Measurements from ENCODE around the gene MAGEB18.

MAGEB18 gene

GRCh38 chrX:26138274-26138673 lies at the start of gene MAGEB18:
Gene MAGEB18, plus strand, starts transcription at chrX:26138343. Its CDS starts 643 bp downstream, at chrX:26138986.
- TF ChIP-seq, protein P1, sequence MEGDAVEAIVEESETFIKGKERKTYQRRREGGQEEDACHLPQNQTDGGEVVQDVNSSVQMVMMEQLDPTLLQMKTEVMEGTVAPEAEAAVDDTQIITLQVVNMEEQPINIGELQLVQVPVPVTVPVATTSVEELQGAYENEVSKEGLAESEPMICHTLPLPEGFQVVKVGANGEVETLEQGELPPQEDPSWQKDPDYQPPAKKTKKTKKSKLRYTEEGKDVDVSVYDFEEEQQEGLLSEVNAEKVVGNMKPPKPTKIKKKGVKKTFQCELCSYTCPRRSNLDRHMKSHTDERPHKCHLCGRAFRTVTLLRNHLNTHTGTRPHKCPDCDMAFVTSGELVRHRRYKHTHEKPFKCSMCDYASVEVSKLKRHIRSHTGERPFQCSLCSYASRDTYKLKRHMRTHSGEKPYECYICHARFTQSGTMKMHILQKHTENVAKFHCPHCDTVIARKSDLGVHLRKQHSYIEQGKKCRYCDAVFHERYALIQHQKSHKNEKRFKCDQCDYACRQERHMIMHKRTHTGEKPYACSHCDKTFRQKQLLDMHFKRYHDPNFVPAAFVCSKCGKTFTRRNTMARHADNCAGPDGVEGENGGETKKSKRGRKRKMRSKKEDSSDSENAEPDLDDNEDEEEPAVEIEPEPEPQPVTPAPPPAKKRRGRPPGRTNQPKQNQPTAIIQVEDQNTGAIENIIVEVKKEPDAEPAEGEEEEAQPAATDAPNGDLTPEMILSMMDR (IDR thresholded peaks at IDR 0.05; ENCODE audit: low read depth, low read length), result no peak
- H3K4me3 ChIP-seq (ENCODE audit: low read depth, low read length), result no peak within 1 kb of the TSS

DNA sequence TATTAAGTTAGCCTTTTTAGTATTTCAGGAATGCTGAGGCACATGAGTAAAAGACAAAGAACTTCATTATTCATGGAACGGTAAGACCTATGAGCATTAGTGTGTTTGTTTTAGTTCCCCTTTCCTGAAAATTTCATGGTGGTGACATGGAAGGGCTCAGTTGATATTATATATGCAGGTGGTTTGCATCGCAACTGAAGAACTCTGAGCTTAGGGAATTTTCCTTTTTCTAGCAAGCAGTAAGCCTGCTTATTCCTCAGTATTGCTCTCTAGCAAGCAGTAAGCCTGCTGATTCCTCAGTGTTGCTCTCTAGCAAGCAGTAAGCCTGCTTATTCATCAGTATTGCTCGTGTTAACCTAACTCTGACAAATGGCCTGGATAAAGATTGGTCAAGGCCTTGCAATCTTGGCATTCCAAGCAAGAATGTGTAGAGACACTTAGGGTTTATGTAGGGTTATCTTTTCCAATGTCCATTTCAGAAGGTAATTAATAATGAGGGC lies 37.7 kb upstream of the MAGEB18 start:
- no peak overlapping the region for H3K4me3 ChIP-seq (ENCODE audit: low read depth, low read length)
- TF ChIP-seq, protein P1 (IDR thresholded peaks at IDR 0.05; ENCODE audit: low read depth, low read length), result no peak

GRCh38 chrX:26109142-26109541 lies 29.0 kb upstream of the MAGEB18 start:
- no peak overlapping the region for H3K4me3 ChIP-seq (ENCODE audit: low read depth, low read length)
- TF ChIP-seq, protein P1 (IDR thresholded peaks at IDR 0.05; ENCODE audit: low read depth, low read length), result no peak

DNA sequence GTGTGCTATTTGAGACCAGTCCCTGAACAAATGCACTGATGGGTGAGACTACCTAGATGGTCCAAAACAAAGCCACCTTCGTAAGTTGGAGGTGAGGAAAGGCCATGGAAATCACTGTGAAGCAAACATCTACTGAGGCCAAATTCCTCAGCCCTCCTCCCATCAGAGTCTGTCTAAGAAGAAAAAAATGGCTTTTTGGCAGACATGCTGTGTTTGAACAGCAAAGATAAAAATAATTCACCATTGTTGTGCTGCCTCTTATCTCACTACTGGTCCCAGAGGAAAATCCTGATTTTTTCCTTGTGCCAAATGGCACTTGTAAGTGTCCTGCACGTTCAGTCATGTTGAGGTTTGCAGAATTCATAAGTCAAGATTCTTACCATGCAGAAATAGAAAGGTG lies 7.9 kb downstream of the MAGEB18 start:
- no peak overlapping the region for H3K4me3 ChIP-seq (ENCODE audit: low read depth, low read length)
- TF ChIP-seq, protein P1 (IDR thresholded peaks at IDR 0.05; ENCODE audit: low read depth, low read length), result no peak

DNA sequence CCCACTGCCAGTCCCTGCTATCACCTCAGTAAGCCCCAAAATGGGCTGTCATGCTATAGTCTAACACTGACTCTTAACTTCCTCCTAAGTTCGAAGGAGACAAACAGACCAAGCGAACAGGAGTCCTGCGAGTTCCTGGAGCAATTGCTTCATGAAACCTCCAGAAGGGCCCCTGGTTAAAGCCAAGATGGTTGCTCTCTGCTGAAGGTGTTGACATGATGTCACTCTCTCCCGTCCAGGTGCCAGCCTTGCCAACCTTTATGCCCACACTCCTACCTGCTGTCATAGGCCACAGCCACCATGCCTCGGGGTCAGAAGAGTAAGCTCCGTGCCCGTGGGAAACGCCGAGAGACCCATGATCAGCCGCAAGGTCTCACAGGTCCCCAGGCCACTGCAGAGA lies 22.2 kb downstream of the MAGEB18 start, which contains the start of gene MAGEB6B:
TSS of gene MAGEB6B (plus strand) at position 301 of the 400 bp plus-strand sequence. CDS start at position 301, 0 bp downstream.
- H3K4me3 ChIP-seq (ENCODE audit: low read depth, low read length), result no peak within 1 kb of the TSS
- TF ChIP-seq, protein P1 (IDR thresholded peaks at IDR 0.05; ENCODE audit: low read depth, low read length), result no peak

All from WI38 (cell line).